Measurements from ENCODE around the gene GJB1. TPM values are rescaled to one million over a fixed set of nuclear protein-coding genes. Genes with fewer than 3 reads are reported as not detected.

Gene GJB1
- total and polyA plus RNA-seq, 9 of the 15 experiments (the other 6 are each of a cell fraction or from before 2014, with no cell fraction given), result 0.11 TPM; not detected in 8

- no peak overlapping the region for H2AFZ ChIP-seq (ENCODE audit: low read depth, low read length)
- H4K20me1 ChIP-seq (replicated peaks; ENCODE audit: control insufficient read depth, insufficient read depth, low read length), result no peaks in the 10 kb centered on the region
- intact Hi-C loops (cut with micrococcal nuclease), result no loop called here
- no peak overlapping the region for H3K27ac ChIP-seq (ENCODE audit: extremely low read depth, low read depth, low read length)
- POLR2A ChIA-PET, result no interaction called here
- no peak overlapping the region for H3K9ac ChIP-seq (ENCODE audit: insufficient read depth in 1 of 2, low read depth in 2 of 2, low read length in 2 of 2)
- H3K36me3 ChIP-seq (ENCODE audit: control insufficient read depth, insufficient read depth, low read length), result peaks cover 48% of the 10 kb centered on the region; the same call in 2 of the 3 replicates
- WGBS (ENCODE audit: insufficient coverage, low coverage, missing lambda C conversion rate), result 96% methylated on average over 4 of the region's 9 CpGs
- no peak for FAIRE-seq
- no peak overlapping the region for H3K4me3 ChIP-seq
- peaks cover 21 to 30% of the 10 kb centered on the region in 2 experiments; a peak in 4 of 5 replicates for H3K4me1 ChIP-seq (replicated peaks in 1 of 2; ENCODE audit: control insufficient read depth in 2 of 2, insufficient read depth in 2 of 2, low read length in 2 of 2)
- no peaks in the 10 kb centered on the region for H3K27me3 ChIP-seq (ENCODE audit: control insufficient read depth in 2 of 2, insufficient read depth in 2 of 2, low read length in 2 of 2)
- in situ Hi-C loops (cut with MboI), result no loop called here
- peaks cover 23% of the 10 kb centered on the region for H3K79me2 ChIP-seq (ENCODE audit: control insufficient read depth, insufficient read depth, low read length)
- BruUV-seq (replicated peaks), result no TSS peak
- no peak for DNase-seq (ENCODE audit: extremely low read depth in 1 of 4, low spot score in 3 of 4)
- ATAC-seq, result no peak
- CTCF ChIA-PET (ENCODE audit: low intra/inter-chr PET ratio), result interaction anchor here (0.7 kb wide), 1 partner anchor 8 kb away, joined by 4 read pairs; no protein-coding TSS in a partner anchor
- H3K4me2 ChIP-seq (ENCODE audit: insufficient read depth, low read length), result no peak overlapping the region
- no peaks in the 10 kb centered on the region for H3K9me3 ChIP-seq (replicated peaks; ENCODE audit: control insufficient read depth, insufficient read depth, low read depth, low read length)
- H3K9me1 ChIP-seq (ENCODE audit: control insufficient read depth, insufficient read depth, low read length), result no peaks in the 10 kb centered on the region
- TF ChIP-seq SMC3 (conservative IDR thresholded peaks at IDR 0.05; ENCODE audit: insufficient read depth, low read depth, low read length) (no peak), ZNF395 (CRISPR knock-in tag; IDR thresholded peaks at IDR 0.05) (no peak), RERE (CRISPR knock-in tag; IDR thresholded peaks at IDR 0.05; ENCODE audit: borderline replicate concordance) (no peak), ATF4 (CRISPR knock-in tag; IDR thresholded peaks at IDR 0.05) (no peak), EP400 (IDR thresholded peaks at IDR 0.05) (no peak), TRIM28 (IDR thresholded peaks at IDR 0.05) (no peak), ZNF175 (CRISPR knock-in tag; IDR thresholded peaks at IDR 0.05; ENCODE audit: low read depth) (no peak), HDGF (IDR thresholded peaks at IDR 0.05) (no peak), ARNT (IDR thresholded peaks at IDR 0.05) (no peak), EHMT2 (IDR thresholded peaks at IDR 0.05) (no peak), SRSF3 (IDR thresholded peaks at IDR 0.05; ENCODE audit: insufficient read depth, low read length) (no peak), TAF9B (IDR thresholded peaks at IDR 0.05; ENCODE audit: partially characterized antibody) (no peak), TFE3 (CRISPR knock-in tag; IDR thresholded peaks at IDR 0.05) (no peak)
Measured at GRCh38 chrX:71250841-71251240, 27.8 kb downstream of the GJB1 start.

Data from K562 (cell line).